IMR-90 (cell line): ENCODE data around the gene CDK14. TPM values are rescaled to one million over a fixed set of nuclear protein-coding genes. Genes with fewer than 3 reads are reported as not detected.

Experiments used
- ATAC-seq: fragments of 200-7000 bp; cut with Tn5 transposase; 2 replicates; pipeline ENCODE4 v1.9.1; 2020; ENCODE audit warnings: low read depth, mild to moderate bottlenecking, moderate library complexity
- BruUV-seq: library from RNA; stranded (reverse); fragments of 400-500 nt; replicated peaks from 2 replicates; lab custom pipeline; 2021; lab: Mats Ljungman, UMichigan
- CTCF ChIA-PET: fragments of 300-600 bp; formaldehyde crosslinking; extraction: SDS; loops from one replicate; lab custom pipeline; 2021; ENCODE audit warnings: antibody characterized with exemption; lab: Yijun Ruan, JAX
- POLR2A ChIA-PET: fragments of 300-600 bp; sonication (Branson Sonifier 250); formaldehyde crosslinking; loops from one replicate; lab custom pipeline; 2022; ENCODE audit warnings: antibody characterized with exemption; ENCODE audit not compliant: unreplicated experiment; lab: Charles Lee
- DNase-seq: peaks from one replicate; pipeline ENCODE4 v3.0.0; 2013
- H2AFZ ChIP-seq: replicated peaks from 2 replicates; pipeline ENCODE3; 2013; ENCODE audit warnings: low read length, mild to moderate bottlenecking; ENCODE audit not compliant: poor library complexity
- H2AK5ac ChIP-seq: 2 replicates; pipeline ENCODE4 v1.6.1; 2013; ENCODE audit warnings: low read depth, low read length, inconsistent platforms
- H2AK9ac ChIP-seq: replicated peaks from 2 replicates; pipeline ENCODE3; 2013; ENCODE audit warnings: mild to moderate bottlenecking, low read depth, low read length, moderate library complexity; ENCODE audit not compliant: poor library complexity
- H2BK120ac ChIP-seq: 2 replicates; pipeline ENCODE4 v1.6.1; 2013; ENCODE audit warnings: low read depth, low read length, inconsistent platforms
- H2BK15ac ChIP-seq: 3 replicates; pipeline ENCODE4 v1.6.1; 2013; ENCODE audit warnings: low read depth, low read length, inconsistent platforms
- H2BK20ac ChIP-seq: 2 replicates; pipeline ENCODE4 v1.6.1; 2013; ENCODE audit warnings: low read depth, mild to moderate bottlenecking, inconsistent platforms, low read length, moderate library complexity
- H2BK5ac ChIP-seq: 2 replicates; pipeline ENCODE4 v1.6.1; 2013; ENCODE audit warnings: mild to moderate bottlenecking, low read depth, low read length, inconsistent platforms; ENCODE audit not compliant: poor library complexity, severe bottlenecking
- H3K14ac ChIP-seq: replicated peaks from 2 replicates; pipeline ENCODE4 v1.6.1; 2013; ENCODE audit warnings: low read depth, low read length, inconsistent platforms
- H3K18ac ChIP-seq: 2 replicates; pipeline ENCODE4 v1.6.1; 2013; ENCODE audit warnings: low read depth, low read length, control low read depth
- H3K23ac ChIP-seq: 2 replicates; pipeline ENCODE4 v1.6.1; 2013; ENCODE audit warnings: low read depth, low read length, inconsistent platforms
- H3K27ac ChIP-seq: 2 replicates; pipeline ENCODE4 v1.5.1; 2013; ENCODE audit warnings: mild to moderate bottlenecking, control low read depth, low read length; ENCODE audit not compliant: insufficient read depth
- H3K27me3 ChIP-seq: 2 replicates; pipeline ENCODE4 v1.6.1; 2013; ENCODE audit warnings: low read length; ENCODE audit not compliant: control insufficient read depth, insufficient read depth
- H3K36me3 ChIP-seq: 2 replicates; pipeline ENCODE4 v1.6.1; 2013; ENCODE audit warnings: low read length, mixed read lengths; ENCODE audit not compliant: control insufficient read depth, insufficient read depth
- H3K4ac ChIP-seq: 2 replicates; pipeline ENCODE4 v1.6.1; 2013; ENCODE audit warnings: low read depth, low read length, inconsistent platforms
- H3K4me1 ChIP-seq: 2 replicates; pipeline ENCODE4 v1.6.1; 2013; ENCODE audit warnings: low read length, mixed read lengths; ENCODE audit not compliant: control insufficient read depth, insufficient read depth
- H3K4me2 ChIP-seq: 2 replicates; pipeline ENCODE4 v1.6.1; 2013; ENCODE audit warnings: low read depth, mild to moderate bottlenecking, control low read depth, low read length, moderate library complexity
- H3K4me3 ChIP-seq: 2 replicates; pipeline ENCODE4 v1.5.1; 2013; ENCODE audit warnings: low read depth, mild to moderate bottlenecking, control low read depth, low read length, moderate library complexity; ENCODE audit not compliant: insufficient read depth
- H3K56ac ChIP-seq: 2 replicates; pipeline ENCODE4 v1.6.1; 2013; ENCODE audit warnings: low read length, inconsistent platforms; ENCODE audit not compliant: insufficient read depth; ENCODE audit errors: extremely low read depth
- H3K79me1 ChIP-seq, 2 experiments: 2 replicates each; pipeline ENCODE4 v1.6.1; 2013; ENCODE audit warnings: low read length in 2 of 2, inconsistent platforms in 1 of 2, low read depth in 1 of 2
- H3K9ac ChIP-seq: 2 replicates; pipeline ENCODE4 v1.6.1; 2013; ENCODE audit warnings: low read depth, low read length, control low read depth
- H3K9me1 ChIP-seq: 2 replicates; pipeline ENCODE4 v1.6.1; 2013; ENCODE audit warnings: low read length, inconsistent platforms; ENCODE audit not compliant: insufficient read depth
- H3K9me3 ChIP-seq: 2 replicates; pipeline ENCODE4 v1.6.1; 2013; ENCODE audit warnings: low read length; ENCODE audit not compliant: control insufficient read depth, insufficient read depth
- H4K20me1 ChIP-seq: 2 replicates; pipeline ENCODE4 v1.6.1; 2013; ENCODE audit warnings: low read length, inconsistent platforms; ENCODE audit not compliant: insufficient read depth
- H4K5ac ChIP-seq: 2 replicates; pipeline ENCODE4 v1.6.1; 2013; ENCODE audit warnings: mild to moderate bottlenecking, low read depth, low read length, control low read depth
- H4K8ac ChIP-seq, 2 experiments: 2 replicates each; pipeline ENCODE4 v1.6.1; 2013; ENCODE audit warnings: low read depth in 2 of 2, low read length in 2 of 2, control low read depth in 1 of 2, inconsistent platforms in 1 of 2
- H4K91ac ChIP-seq: 2 replicates; pipeline ENCODE4 v1.6.1; 2013; ENCODE audit warnings: low read depth, low read length, inconsistent platforms; ENCODE audit not compliant: insufficient read depth
- MAFK ChIP-seq: IDR thresholded peaks from 2 replicates; pipeline ENCODE4 v1.6.1; 2012; ENCODE audit warnings: low read depth, low read length, improper control_type of control experiment
- RAD21 ChIP-seq: IDR thresholded peaks from 2 replicates; pipeline ENCODE4 v1.6.1; 2012; ENCODE audit warnings: low read length, improper control_type of control experiment
- WGBS, 2 experiments: methylation state at CpG; one replicate each; pipeline versions ENCODE4 v1.1.5 to v1.1.7; 2013; ENCODE audit warnings: missing lambda C conversion rate in 2 of 2; ENCODE audit not compliant: insufficient read length in 1 of 2; ENCODE audit errors: extremely low coverage in 2 of 2; 5-methylcytosine and 5-hydroxymethylcytosine counted together
- dilution Hi-C: fragments of 300-500 bp; cut with HindIII; formaldehyde crosslinking; loops from one replicate; pipeline ENCODE4 v1.14.3; 2018; ENCODE audit warnings: low sequenced_read_pairs; ENCODE audit not compliant: unreplicated experiment
- in situ Hi-C: fragments of 300-500 bp; cut with MboI; formaldehyde crosslinking; loops from 3 replicates; pipeline ENCODE4 v1.14.3; 2019; ENCODE audit warnings: low sequenced_read_pairs, inconsistent platforms, mixed read lengths
- intact Hi-C: fragments of 100-400 bp; cut with micrococcal nuclease; formaldehyde crosslinking; loops from 2 replicates; pipeline ENCODE4 v1.10.0; 2022
- polyA plus RNA-seq, 3 experiments: library from polyadenylated mRNA; depleted of rRNA; stranded (reverse); fragments of >200 nt; gene quantifications; 2 replicates each; pipeline ENCODE4 v1.2.3, GENCODE V29; 2012; ENCODE audit warnings: low replicate concordance in 1 of 3
- total RNA-seq: library from RNA; depleted of rRNA; stranded (reverse); fragments of >200 nt; gene quantifications from 2 replicates; pipeline ENCODE4 v1.2.3, GENCODE V29; 2012

Gene CDK14
- total and polyA plus RNA-seq, 2 of the 4 experiments (the other 2 are of a cell fraction), result 10.1 to 29.6 TPM

GRCh38 chr7:90877201-90877600 lies 281.1 kb downstream of the CDK14 start:
- BruUV-seq, result no TSS peak
- DNase-seq, result no peak
- H2BK5ac ChIP-seq, result no peak overlapping the region
- TF ChIP-seq RAD21 (no peak), MAFK (peak; percentile 67)
- in situ Hi-C loops, result no loop called here
- dilution Hi-C loops, result no loop called here
- no CpG with 5 or more reads among the region's 2 CpGs for WGBS, 2 experiments
- H3K9ac ChIP-seq, result no peak overlapping the region
- H3K18ac ChIP-seq, result no peak overlapping the region
- H2BK120ac ChIP-seq, result no peak overlapping the region
- ATAC-seq, result no peak
- no peak overlapping the region for H3K14ac ChIP-seq
- H3K4ac ChIP-seq, result no peak overlapping the region
- H3K4me3 ChIP-seq, result no peak overlapping the region
- no peak overlapping the region for H3K4me2 ChIP-seq
- no peaks in the 10 kb centered on the region; a peak in 2 of 4 replicates for H3K79me1 ChIP-seq
- no peaks in the 10 kb centered on the region for H3K36me3 ChIP-seq
- H2AK9ac ChIP-seq, result no peak overlapping the region
- no peak overlapping the region for H4K91ac ChIP-seq
- no peaks in the 10 kb centered on the region for H3K27me3 ChIP-seq
- no peaks in the 10 kb centered on the region for H3K9me3 ChIP-seq
- no peak overlapping the region for H3K23ac ChIP-seq
- POLR2A ChIA-PET, result no interaction called here
- no peak overlapping the region for H2BK15ac ChIP-seq
- H2AK5ac ChIP-seq, result no peak overlapping the region
- CTCF ChIA-PET, result interaction anchor here (0.7 kb wide), 1 partner anchor 11 kb away, joined by 5 read pairs; no protein-coding TSS in a partner anchor
- no peak overlapping the region for H4K5ac ChIP-seq
- no peaks in the 10 kb centered on the region for H3K4me1 ChIP-seq
- intact Hi-C loops, result loop anchor here (5.0 kb wide), 1 partner anchor 40 kb away; no protein-coding TSS in a partner anchor
- no peak overlapping the region for H2AFZ ChIP-seq
- no peak overlapping the region for H4K8ac ChIP-seq
- H4K20me1 ChIP-seq, result no peaks in the 10 kb centered on the region
- no peak overlapping the region for H3K56ac ChIP-seq
- H2BK20ac ChIP-seq, result no peak overlapping the region
- no peak overlapping the region for H3K27ac ChIP-seq
- no peaks in the 10 kb centered on the region for H3K9me1 ChIP-seq
